Ecto neural progenitor cell (in vitro differentiated cells): ENCODE data around the gene ARL15.

Experiments used
- DNase-seq: peaks from one replicate; pipeline ENCODE4 v3.0.0-alpha.2; 2018; ENCODE audit warnings: low spot score

The ARL15 gene

DNA sequence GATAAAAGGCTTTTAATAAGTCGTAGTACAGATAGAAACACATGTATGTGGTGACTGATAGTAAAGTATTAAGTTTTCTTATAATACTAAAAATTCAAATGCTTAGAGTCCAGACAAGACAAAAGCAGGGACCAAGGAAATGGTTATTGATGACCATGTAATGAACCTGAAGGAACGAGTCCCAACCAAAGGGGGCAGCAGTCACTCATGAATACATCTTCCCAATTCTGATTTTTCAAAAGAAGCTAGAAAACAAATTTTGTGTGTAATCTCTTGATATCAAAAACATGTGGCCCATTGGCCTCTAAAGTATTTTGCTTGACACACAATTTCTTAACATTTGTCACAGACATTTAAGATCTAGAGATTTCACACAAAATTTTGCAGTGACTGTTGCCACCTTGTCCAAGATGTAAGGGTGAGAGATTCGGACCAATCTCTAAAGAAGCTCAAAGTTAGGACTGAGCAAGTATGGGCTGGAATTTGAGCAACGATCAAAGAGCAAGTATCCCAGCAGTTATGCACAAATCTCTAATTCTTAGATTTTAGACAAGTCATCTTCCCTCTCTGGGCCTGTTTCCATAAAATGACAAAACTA, 66.8 kb downstream of the ARL15 start:
- no peak for DNase-seq

GRCh38 chr5:54242297-54242696, 68.1 kb downstream of the ARL15 start:
- DNase-seq, result no peak

DNA sequence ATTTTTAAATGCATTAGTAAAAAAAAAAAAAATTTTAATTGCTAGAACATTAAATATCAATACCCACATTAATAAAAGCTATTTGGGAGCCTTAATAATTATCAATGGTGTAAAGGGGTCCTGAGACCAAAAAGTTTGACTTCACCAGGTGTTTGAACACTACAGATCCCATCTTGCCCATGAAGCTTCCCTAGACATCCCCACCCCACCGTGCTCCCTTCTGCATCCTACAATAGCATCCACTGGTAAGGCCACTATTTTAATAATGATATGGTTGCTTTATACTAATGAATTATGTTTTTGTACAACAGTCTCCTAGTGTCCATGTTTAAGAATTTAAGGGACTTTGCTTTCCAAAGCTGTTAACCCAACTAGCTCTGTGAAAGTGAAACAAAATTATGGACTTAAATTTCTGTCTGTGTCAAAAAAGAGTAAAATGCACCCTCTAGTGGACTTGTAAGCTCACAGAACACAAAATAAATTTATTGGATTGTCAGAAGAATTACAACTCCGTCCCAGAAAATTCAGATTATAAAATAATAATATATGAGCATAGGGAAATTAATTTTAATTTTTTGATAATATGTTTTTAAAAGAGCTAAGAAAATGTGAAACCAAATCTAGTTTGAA, 76.0 kb downstream of the ARL15 start:
- DNase-seq, result no peak

DNA sequence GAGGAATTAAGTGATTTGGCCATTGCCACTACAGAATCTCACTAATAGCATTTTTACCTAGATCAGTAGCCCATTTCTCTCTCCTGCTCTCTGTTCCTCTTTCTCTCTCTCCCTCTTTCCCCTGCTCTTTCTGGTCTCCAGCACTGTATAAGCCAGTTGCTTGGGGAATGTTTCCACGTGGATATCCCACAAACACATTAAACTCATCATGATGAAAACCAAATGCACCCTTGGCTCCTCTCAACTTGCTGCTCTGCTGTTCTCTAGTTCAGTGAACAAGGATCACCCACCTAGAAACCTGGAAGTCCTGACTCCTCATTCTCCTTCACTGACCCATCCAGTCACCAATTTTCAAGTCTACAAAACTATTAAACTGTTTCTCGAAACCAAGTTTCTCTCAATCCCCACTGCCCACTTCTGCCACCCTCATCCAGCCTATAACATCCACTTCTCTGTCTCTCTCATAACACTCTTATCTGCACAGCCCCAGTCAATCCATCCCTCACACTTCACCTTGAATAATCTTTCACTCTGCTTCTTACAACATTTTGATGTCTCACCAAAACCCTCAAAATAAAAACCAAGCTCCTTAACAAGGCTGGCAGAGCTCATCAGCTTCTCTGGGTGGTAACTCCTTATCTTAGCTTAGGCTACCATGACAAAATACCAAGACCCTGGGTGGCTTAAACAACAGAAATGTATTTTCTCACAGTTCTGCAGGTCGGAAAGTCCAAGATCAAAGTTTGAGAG, 79.3 kb downstream of the ARL15 start:
- DNase-seq, result no peak

GRCh38 chr5:54229041-54229780, 81.2 kb downstream of the ARL15 start:
- peak; percentile 64 for DNase-seq

DNA sequence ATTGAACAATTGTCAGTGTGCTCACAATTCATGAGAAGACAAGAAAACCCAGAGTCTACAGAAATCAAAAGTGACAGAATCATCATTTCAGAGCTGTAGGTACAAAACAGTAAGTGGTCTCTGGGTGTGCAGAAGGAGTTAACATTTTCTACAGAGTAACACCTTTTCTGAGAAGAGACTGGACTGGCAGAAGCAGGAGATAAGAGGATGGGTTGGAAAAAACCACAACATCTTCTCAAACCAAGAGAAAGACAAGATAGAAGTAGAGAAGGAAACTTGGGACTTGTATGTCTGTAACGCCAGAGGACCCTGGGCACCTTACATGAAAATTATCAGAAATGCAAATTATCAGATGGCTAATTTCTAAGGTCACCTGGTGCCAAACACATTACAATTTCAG, 82.6 kb downstream of the ARL15 start:
- DNase-seq, result no peak

DNA sequence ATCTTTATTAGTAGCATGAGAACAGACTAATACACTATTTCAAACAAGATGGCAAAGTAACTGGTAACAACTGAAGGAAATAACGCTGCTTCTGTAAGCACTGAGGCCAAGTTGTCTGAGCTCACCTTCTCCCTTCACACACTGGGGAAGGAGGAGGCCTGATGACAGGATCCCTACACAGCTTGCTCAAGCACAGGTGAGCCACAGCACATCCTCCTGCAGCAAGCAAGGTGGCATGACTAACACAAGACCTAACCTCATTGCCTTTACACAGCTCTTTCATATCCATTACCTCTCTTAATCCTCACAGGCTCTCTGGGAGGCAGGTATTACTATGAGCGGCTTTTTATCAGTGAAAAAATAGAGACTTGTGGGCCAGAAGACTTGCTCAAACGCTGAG, 83.3 kb downstream of the ARL15 start:
- DNase-seq, result no peak

GRCh38 chr5:54226215-54226614, 84.2 kb downstream of the ARL15 start:
- no peak for DNase-seq

DNA sequence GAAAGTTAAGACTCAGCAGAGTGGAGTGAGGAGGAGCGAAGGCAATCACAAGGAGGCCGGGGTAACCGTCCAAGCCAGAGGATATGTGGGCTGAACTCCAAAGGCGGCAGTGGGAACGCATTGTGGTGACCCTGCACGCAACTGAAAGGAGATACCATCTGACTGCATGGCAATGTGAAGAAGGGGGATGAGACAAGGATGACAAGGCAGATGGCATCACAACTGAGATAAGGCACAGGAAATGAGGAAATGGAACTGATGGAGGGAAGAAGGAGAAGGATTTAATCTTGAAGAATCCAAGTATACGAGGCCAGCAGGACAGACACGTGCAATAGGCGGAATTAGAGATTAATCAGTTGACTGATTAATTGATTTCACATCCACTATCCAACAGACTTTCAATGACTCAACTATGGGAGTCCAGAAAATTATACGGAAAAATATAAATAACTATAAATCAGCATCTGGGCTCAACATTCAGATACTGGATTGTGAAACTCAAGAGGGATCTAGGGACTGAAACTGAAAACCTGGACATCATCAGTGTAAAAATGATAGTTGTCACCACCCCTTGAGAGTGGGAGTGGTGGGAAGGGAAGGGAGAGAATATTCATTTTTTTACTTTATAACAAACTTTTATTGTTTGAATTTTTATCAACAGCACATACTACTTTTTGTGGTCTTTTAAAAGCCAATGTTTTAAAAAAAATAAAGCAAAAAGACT, 86.1 kb downstream of the ARL15 start:
- DNase-seq, result no peak

- no peak for DNase-seq
Measured at GRCh38 chr5:54222336-54222735, 88.0 kb downstream of the ARL15 start.

- no peak for DNase-seq
Measured at GRCh38 chr5:54221135-54221534, 89.2 kb downstream of the ARL15 start.

DNA sequence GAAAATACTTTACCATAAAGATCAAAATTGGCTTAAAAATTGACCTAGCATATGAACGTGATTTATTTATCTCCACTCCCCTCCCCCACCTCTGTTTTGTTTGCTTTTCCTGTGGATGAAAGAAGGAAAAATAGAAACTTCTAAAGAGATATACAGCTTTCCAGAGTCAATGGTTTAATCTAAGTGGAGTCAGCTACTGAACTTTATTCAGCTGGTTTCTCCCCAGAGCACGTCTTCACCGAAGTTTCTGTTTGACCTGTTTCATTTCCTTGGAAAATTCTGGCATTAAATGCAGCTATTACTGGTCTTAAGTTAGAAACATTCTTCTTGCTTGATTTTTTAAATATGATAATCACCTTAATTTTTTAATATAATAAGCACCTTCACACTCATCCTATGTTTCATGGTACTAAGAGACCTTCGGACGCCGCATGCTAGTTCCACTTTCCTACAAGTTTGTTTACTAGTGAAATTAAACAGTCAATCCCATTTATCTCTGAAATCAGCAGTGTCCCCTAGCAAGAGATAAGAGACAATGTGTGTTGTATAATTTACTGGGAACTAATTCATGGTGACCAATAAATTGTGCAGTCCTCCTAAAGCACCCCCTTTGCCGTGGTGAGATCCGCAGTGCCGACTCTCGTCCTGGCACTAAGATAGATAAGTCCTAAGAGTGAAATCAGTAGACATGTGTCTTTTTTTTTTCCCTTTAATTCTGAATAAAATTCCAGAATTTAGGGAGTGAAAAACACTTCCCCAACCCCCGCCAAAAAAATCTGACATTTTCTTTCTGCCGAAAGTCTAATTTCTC, 89.9 kb downstream of the ARL15 start:
- DNase-seq, result no peak

DNA sequence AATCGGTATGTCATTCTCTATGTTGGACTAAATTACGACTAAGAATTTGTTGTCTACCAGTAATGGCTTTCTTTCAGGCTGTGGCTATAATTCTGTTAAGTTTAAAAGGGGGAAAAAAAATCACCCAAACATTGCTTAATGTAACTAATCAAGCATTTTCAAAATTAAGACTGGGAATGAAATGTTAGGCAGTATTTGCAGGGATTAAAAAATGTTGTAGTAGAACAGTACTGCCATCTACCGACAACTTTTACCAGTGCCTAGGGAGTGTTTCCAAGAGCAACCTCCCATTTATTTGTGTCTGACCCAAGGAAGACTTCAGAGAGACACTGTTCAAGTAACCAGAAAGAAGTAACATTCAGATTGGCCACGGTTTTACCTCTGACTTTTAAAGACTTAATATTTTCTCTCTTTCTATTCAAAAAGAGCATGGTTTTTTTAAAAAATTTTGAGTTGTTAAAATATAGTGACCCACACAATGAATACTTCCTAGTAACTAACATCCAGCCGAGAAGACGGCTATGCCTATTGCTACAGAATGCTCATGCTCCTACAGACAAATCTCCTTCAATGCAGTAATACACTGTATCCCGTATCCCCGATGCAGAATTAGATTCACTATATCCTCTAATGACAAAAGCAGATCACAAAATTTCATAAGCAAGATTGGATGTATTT, 92.4 kb downstream of the ARL15 start:
- DNase-seq, result no peak

- DNase-seq, result peak; percentile 57
Measured at GRCh38 chr5:54215233-54215736, 95.1 kb downstream of the ARL15 start.

DNA sequence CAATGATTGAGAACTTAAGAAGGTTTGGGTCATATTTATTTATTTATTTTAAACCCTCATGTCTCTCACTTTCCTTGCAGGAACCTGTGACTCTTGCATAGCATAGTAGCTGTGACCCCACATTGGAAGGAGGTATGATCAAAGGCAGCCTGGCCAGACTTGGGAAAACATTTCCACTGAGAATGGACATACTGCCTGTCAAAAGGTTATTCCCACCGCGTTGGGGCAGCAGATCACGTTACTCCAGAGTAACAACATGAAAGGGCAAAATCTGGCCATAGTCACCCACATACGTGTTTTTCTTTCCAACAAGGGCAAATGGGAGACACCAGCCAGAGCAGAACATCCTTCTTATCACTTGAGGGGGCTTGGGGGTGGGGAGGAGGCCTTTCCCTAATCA, 95.7 kb downstream of the ARL15 start:
- no peak for DNase-seq

DNA sequence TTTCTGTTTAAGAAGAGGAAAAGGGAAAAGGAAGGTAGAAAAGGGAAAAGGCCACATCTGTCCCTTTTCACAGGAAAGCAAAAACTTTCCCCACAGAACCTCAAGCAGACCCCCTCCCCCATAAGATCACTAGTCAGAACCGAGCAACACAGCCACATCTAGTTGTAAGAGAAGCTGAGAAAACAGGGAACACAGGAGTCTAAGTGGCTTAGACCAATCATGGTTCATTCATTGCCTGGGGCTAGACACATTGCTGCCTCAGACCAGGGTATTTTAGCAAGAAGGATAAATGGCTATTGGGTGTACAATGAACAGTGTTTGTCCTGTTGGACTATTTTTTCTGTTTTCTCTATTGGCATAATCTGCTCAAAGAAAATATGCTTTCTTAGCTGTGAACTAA, 98.0 kb downstream of the ARL15 start:
- no peak for DNase-seq

GRCh38 chr5:54211912-54212311, 98.5 kb downstream of the ARL15 start:
- DNase-seq, result no peak

- no peak for DNase-seq
Measured at GRCh38 chr5:54207566-54207965, 102.8 kb downstream of the ARL15 start.

- no peak for DNase-seq
Measured at GRCh38 chr5:54206580-54207229, 103.7 kb downstream of the ARL15 start.

- DNase-seq, result no peak
Measured at GRCh38 chr5:54205918-54206317, 104.5 kb downstream of the ARL15 start.
